Stomach (tissue), 9 donors: ENCODE results near the gene PRKG1. TPM values are rescaled to one million over a fixed set of nuclear protein-coding genes. Genes with fewer than 3 reads are reported as not detected.

Experiments
- DNase-seq, 2 donors: peaks; one replicate each; pipeline versions ENCODE4 v3.0.0 to v3.0.0-alpha.2; 2013 to 2019
- H3K27ac ChIP-seq, 5 donors: fragments of 200-600 bp in 4 of 5; sonication (generic) in 4 of 5; one replicate each; pipeline ENCODE4 v1.5.1; 2013 to 2019; ENCODE audit warnings: mild to moderate bottlenecking in 1 of 5, moderate library complexity in 1 of 5
- H3K27me3 ChIP-seq, 3 donors: fragments of 200-600 bp; sonication (generic); one replicate each; pipeline ENCODE4 v1.5.1; 2017 to 2019; ENCODE audit warnings: mixed run types in 1 of 3
- H3K36me3 ChIP-seq, 4 donors: fragments of 200-600 bp; sonication (generic); 1 replicate in 3 of 4; 2 replicates in 1 of 4; pipeline ENCODE4 v1.5.1; 2016 to 2019
- H3K4me1 ChIP-seq, 4 donors: fragments of 200-600 bp; sonication (generic); one replicate each; pipeline ENCODE4 v1.5.1; 2016 to 2019
- H3K4me3 ChIP-seq, 4 donors: fragments of 200-600 bp; sonication (generic) in 3 of 4; one replicate each; pipeline ENCODE4 v1.5.1; 2016 to 2019; ENCODE audit warnings: mild to moderate bottlenecking in 1 of 4
- H3K9me3 ChIP-seq, 4 donors: fragments of 200-600 bp; sonication (generic); one replicate each; pipeline ENCODE4 v1.5.1; 2016 to 2019
- CTCF ChIP-seq, 7 experiments: fragments of 450-650 bp in 4 of 7; fragments of 200-600 bp in 3 of 7; sonication (generic) in 3 of 7; IDR thresholded peaks; one replicate each; pipeline ENCODE4 v1.5.1; 2016 to 2019; ENCODE audit warnings: antibody characterized with exemption in 7 of 7, control low read depth in 2 of 7, mild to moderate bottlenecking in 1 of 7
- EP300 ChIP-seq: sonication (generic); formaldehyde crosslinking; IDR thresholded peaks from one replicate; pipeline ENCODE4 v1.6.1; 2017; ENCODE audit warnings: antibody characterized with exemption
- POLR2A ChIP-seq, 4 donors: fragments of 450-650 bp; IDR thresholded peaks; one replicate each; pipeline ENCODE4 v1.6.1; 2016; ENCODE audit warnings: antibody characterized with exemption in 4 of 4, control low read depth in 2 of 4, mild to moderate bottlenecking in 1 of 4, moderate library complexity in 1 of 4
- POLR2AphosphoS5 ChIP-seq, 3 donors: sonication (generic); formaldehyde crosslinking; IDR thresholded peaks; one replicate each; pipeline ENCODE4 v1.6.1; 2016; ENCODE audit warnings: antibody characterized with exemption in 3 of 3
- WGBS, 5 donors: extraction: QIAGEN DNeasy Blood & Tissue Kit in 3 of 5; methylation state at CpG; one replicate each; pipeline versions ENCODE4 v1.1.5 to v1.1.7; 2013 to 2018; 5-methylcytosine and 5-hydroxymethylcytosine counted together
- intact Hi-C: fragments of 100-400 bp; cut with DNase I; formaldehyde crosslinking; loops from one replicate; pipeline ENCODE4 v1.15.1; 2023; ENCODE audit warnings: low total_unique reads
- polyA plus RNA-seq, 3 donors: library from polyadenylated mRNA; stranded (reverse); fragments of 200-250 nt; gene quantifications; one replicate each; pipeline ENCODE4 v1.2.3, GENCODE V29; 2013
- total RNA-seq, 5 donors: library from RNA; depleted of rRNA; stranded (reverse); fragments of >200 nt; gene quantifications; one replicate each; pipeline versions ENCODE4 v1.1.0 to v1.2.3, GENCODE V29; 2014 to 2016
- donor health status: healthy with polysubstance abuse.
- donor health status: Bipolar disorder and iron deficiency.
- donor health status: healthy.

The PRKG1 gene
- total and polyA plus RNA-seq, 8 donors, result 1.5 to 89.2 (median 14.3) TPM

- no peaks in the 10 kb centered on the region for H3K27me3 ChIP-seq
- H3K4me1 ChIP-seq, result no peaks in the 10 kb centered on the region
- DNase-seq, result no peak
- TF ChIP-seq CTCF (IDR thresholded peaks at IDR 0.05), result no peak
- TF ChIP-seq EP300, result no peak
- no peak for TF ChIP-seq POLR2AphosphoS5 (IDR thresholded peaks at IDR 0.05)
- TF ChIP-seq POLR2A (IDR thresholded peaks at IDR 0.05), result no peak
- intact Hi-C loops, result no loop called here
- H3K4me3 ChIP-seq, result no peak overlapping the region
- no peak overlapping the region for H3K27ac ChIP-seq
- no peaks in the 10 kb centered on the region for H3K9me3 ChIP-seq
- H3K36me3 ChIP-seq, result no peaks in the 10 kb centered on the region
- 72 to 87% (median 80%) methylated on average over 3 of the region's 3 CpGs for WGBS, 5 donors
These were observed 1257.5 kb downstream of the PRKG1 start for GRCh38 chr10:52331638-52332364.

- 15 to 59% (median 45%) methylated on average over 5 of the region's 5 CpGs for WGBS, 5 donors
- no peak for TF ChIP-seq POLR2AphosphoS5 (IDR thresholded peaks at IDR 0.05)
- no peak for TF ChIP-seq CTCF (IDR thresholded peaks at IDR 0.05)
- TF ChIP-seq EP300, result no peak
- no peak for TF ChIP-seq POLR2A (IDR thresholded peaks at IDR 0.05)
- no peak overlapping the region for H3K4me3 ChIP-seq
- no peaks in the 10 kb centered on the region for H3K9me3 ChIP-seq
- intact Hi-C loops, result no loop called here
- DNase-seq, result no peak
- H3K27ac ChIP-seq, result no peak overlapping the region
- no peaks in the 10 kb centered on the region for H3K36me3 ChIP-seq
- no peaks in the 10 kb centered on the region for H3K4me1 ChIP-seq
- H3K27me3 ChIP-seq, result no peaks in the 10 kb centered on the region
These were observed 1258.5 kb downstream of the PRKG1 start for GRCh38 chr10:52332815-52333214.

GRCh38 chr10:52334595-52334994 is 1260.3 kb downstream of the PRKG1 start:
- H3K27me3 ChIP-seq, result no peaks in the 10 kb centered on the region
- no peak overlapping the region for H3K4me3 ChIP-seq
- no peaks in the 10 kb centered on the region for H3K4me1 ChIP-seq
- H3K9me3 ChIP-seq, result no peaks in the 10 kb centered on the region
- intact Hi-C loops, result no loop called here
- DNase-seq, result no peak
- TF ChIP-seq POLR2AphosphoS5 (IDR thresholded peaks at IDR 0.05) (no peak), POLR2A (IDR thresholded peaks at IDR 0.05) (no peak), CTCF (IDR thresholded peaks at IDR 0.05) (no peak), EP300 (no peak)
- 79 to 88% (median 84%) methylated on average over 1 of the region's 1 CpG for WGBS, 5 donors
- no peak overlapping the region for H3K27ac ChIP-seq
- no peaks in the 10 kb centered on the region for H3K36me3 ChIP-seq

GRCh38 chr10:52335665-52336064 is 1261.4 kb downstream of the PRKG1 start:
- 48 to 68% (median 59%) methylated on average over 1 of the region's 1 CpG for WGBS, 5 donors
- H3K36me3 ChIP-seq, result no peaks in the 10 kb centered on the region
- H3K4me1 ChIP-seq, result no peaks in the 10 kb centered on the region
- H3K27me3 ChIP-seq, result no peaks in the 10 kb centered on the region
- no peak overlapping the region for H3K27ac ChIP-seq
- intact Hi-C loops, result no loop called here
- no peaks in the 10 kb centered on the region for H3K9me3 ChIP-seq
- H3K4me3 ChIP-seq, result no peak overlapping the region
- no peak for TF ChIP-seq EP300
- TF ChIP-seq CTCF (IDR thresholded peaks at IDR 0.05), result no peak
- TF ChIP-seq POLR2AphosphoS5 (IDR thresholded peaks at IDR 0.05), result no peak
- no peak for TF ChIP-seq POLR2A (IDR thresholded peaks at IDR 0.05)
- no peak for DNase-seq
